Measurements from ENCODE around the gene PEPD.
A peak's percentile ranks its signal among the peaks of the same experiment; 100 is the strongest.

Gene PEPD

GRCh38 chr19:33379151-33379829 lies 142.3 kb downstream of the PEPD start:
- TF ChIP-seq ZNF274 (IDR thresholded peaks at IDR 0.05; ENCODE audit: low read depth, low read length), result no peak
- H3K4me3 ChIP-seq (ENCODE audit: low read length), result no peak overlapping the region

- TF ChIP-seq ZNF274 (IDR thresholded peaks at IDR 0.05; ENCODE audit: low read depth, low read length), result no peak
- H3K4me3 ChIP-seq (ENCODE audit: low read length), result no peak overlapping the region
These were observed 143.8 kb downstream of the PEPD start for GRCh38 chr19:33377586-33378475.

GRCh38 chr19:33376941-33377557 lies 144.5 kb downstream of the PEPD start:
- H3K4me3 ChIP-seq (ENCODE audit: low read length), result no peak overlapping the region
- TF ChIP-seq ZNF274 (IDR thresholded peaks at IDR 0.05; ENCODE audit: low read depth, low read length), result no peak

- TF ChIP-seq ZNF274 (IDR thresholded peaks at IDR 0.05; ENCODE audit: low read depth, low read length), result no peak
- no peak overlapping the region for H3K4me3 ChIP-seq (ENCODE audit: low read length)
These were observed 145.2 kb downstream of the PEPD start for GRCh38 chr19:33376423-33376822.

GRCh38 chr19:33375837-33376159 lies 145.8 kb downstream of the PEPD start:
- no peak for TF ChIP-seq ZNF274 (IDR thresholded peaks at IDR 0.05; ENCODE audit: low read depth, low read length)
- H3K4me3 ChIP-seq (ENCODE audit: low read length), result no peak overlapping the region

- no peak for TF ChIP-seq ZNF274 (IDR thresholded peaks at IDR 0.05; ENCODE audit: low read depth, low read length)
- peak overlapping the region; percentile 94; the same call in 1 of the 2 replicates for H3K4me3 ChIP-seq (ENCODE audit: low read length)
These were observed 146.3 kb downstream of the PEPD start for GRCh38 chr19:33375156-33375836.

- TF ChIP-seq ZNF274 (IDR thresholded peaks at IDR 0.05; ENCODE audit: low read depth, low read length), result no peak
- peak overlapping the region; percentile 94 for H3K4me3 ChIP-seq (ENCODE audit: low read length)
These were observed 147.3 kb downstream of the PEPD start for GRCh38 chr19:33374236-33374714.

- H3K4me3 ChIP-seq (ENCODE audit: low read length), result peak within 1 kb of the TSS; percentile 94
- no peak for TF ChIP-seq ZNF274 (IDR thresholded peaks at IDR 0.05; ENCODE audit: low read depth, low read length)
These were observed 147.9 kb downstream of the PEPD start, which contains the start of gene CEBPG for GRCh38 chr19:33373453-33374235. TSS of gene CEBPG (plus strand) at chr19:33373709. CDS start at chr19:33379240, 5,531 bp downstream.

- no peak for TF ChIP-seq ZNF274 (IDR thresholded peaks at IDR 0.05; ENCODE audit: low read depth, low read length)
- no peak overlapping the region for H3K4me3 ChIP-seq (ENCODE audit: low read length)
These were observed 150.8 kb downstream of the PEPD start for GRCh38 chr19:33370783-33371182.

- TF ChIP-seq ZNF274 (IDR thresholded peaks at IDR 0.05; ENCODE audit: low read depth, low read length), result no peak
- H3K4me3 ChIP-seq (ENCODE audit: low read length), result no peak overlapping the region
These were observed 153.3 kb downstream of the PEPD start for GRCh38 chr19:33368074-33368864.

GRCh38 chr19:33366897-33367296 lies 154.7 kb downstream of the PEPD start:
- no peak for TF ChIP-seq ZNF274 (IDR thresholded peaks at IDR 0.05; ENCODE audit: low read depth, low read length)
- no peak overlapping the region for H3K4me3 ChIP-seq (ENCODE audit: low read length)

GRCh38 chr19:33366127-33366526 lies 155.5 kb downstream of the PEPD start:
- no peak for TF ChIP-seq ZNF274 (IDR thresholded peaks at IDR 0.05; ENCODE audit: low read depth, low read length)
- no peak overlapping the region for H3K4me3 ChIP-seq (ENCODE audit: low read length)
